PC-9 (cell line): ENCODE measurements around the gene HOXA9. TPM values are rescaled to one million over a fixed set of nuclear protein-coding genes. Genes with fewer than 3 reads are reported as not detected.

Source experiments
- BruUV-seq: library from RNA; stranded (reverse); fragments of 400-500 nt; replicated peaks from 2 replicates; lab custom pipeline; 2021; lab: Mats Ljungman, UMichigan
- CTCF ChIA-PET: fragments of 300-600 bp; sonication (Branson Sonifier 250); formaldehyde crosslinking; loops from one replicate; lab custom pipeline; 2022; ENCODE audit warnings: antibody characterized with exemption; lab: Charles Lee
- POLR2A ChIA-PET: fragments of 300-600 bp; sonication (Branson Sonifier 250); formaldehyde crosslinking; loops from one replicate; lab custom pipeline; 2022; ENCODE audit warnings: antibody characterized with exemption; ENCODE audit not compliant: unreplicated experiment; lab: Charles Lee
- DNase-seq, 2 experiments: peaks; one replicate each; pipeline versions ENCODE4 v3.0.0 to v3.0.0-alpha.2; 2015 to 2022; ENCODE audit warnings: mixed read lengths in 1 of 2
- H2AFZ ChIP-seq: fragments of 200-600 bp; sonication (generic); 2 replicates; pipeline ENCODE4 v1.8.1; 2017; ENCODE audit warnings: antibody characterized with exemption
- H3F3A ChIP-seq: fragments of 200-600 bp; sonication (generic); 2 replicates; pipeline ENCODE4 v1.8.1; 2017; ENCODE audit warnings: antibody characterized with exemption, mild to moderate bottlenecking, low read depth; ENCODE audit not compliant: insufficient read depth
- H3K27ac ChIP-seq: fragments of 200-600 bp; sonication (generic); 2 replicates; pipeline ENCODE4 v1.6.1; 2016; ENCODE audit warnings: mixed run types
- H3K27me3 ChIP-seq: fragments of 200-600 bp; sonication (generic); 2 replicates; pipeline ENCODE4 v1.6.1; 2016; ENCODE audit warnings: low read depth, mixed run types; ENCODE audit not compliant: insufficient read depth
- H3K36me3 ChIP-seq: fragments of 200-600 bp; sonication (generic); 2 replicates; pipeline ENCODE4 v1.6.1; 2016; ENCODE audit warnings: low read depth, mixed run types
- H3K4me1 ChIP-seq: fragments of 200-600 bp; sonication (generic); replicated peaks from 2 replicates; pipeline ENCODE4 v1.6.1; 2016; ENCODE audit warnings: mixed run types; ENCODE audit not compliant: insufficient read depth
- H3K4me2 ChIP-seq: fragments of 200-600 bp; sonication (generic); 2 replicates; pipeline ENCODE4 v1.6.1; 2017; ENCODE audit warnings: mixed run types
- H3K4me3 ChIP-seq: fragments of 200-600 bp; sonication (generic); 2 replicates; pipeline ENCODE4 v1.6.1; 2016; ENCODE audit warnings: mixed run types
- H3K79me2 ChIP-seq: fragments of 200-600 bp; sonication (generic); 2 replicates; pipeline ENCODE4 v1.6.1; 2017; ENCODE audit warnings: low read depth, mixed run types
- H3K9me2 ChIP-seq: fragments of 200-600 bp; sonication (generic); 2 replicates; pipeline ENCODE4 v1.8.1; 2017; ENCODE audit warnings: mild to moderate bottlenecking; ENCODE audit not compliant: insufficient read depth
- H3K9me3 ChIP-seq: fragments of 200-600 bp; sonication (generic); 2 replicates; pipeline ENCODE4 v1.8.1; 2016; ENCODE audit warnings: low read depth; ENCODE audit not compliant: insufficient read depth
- H4K20me1 ChIP-seq: fragments of 200-600 bp; sonication (generic); 2 replicates; pipeline ENCODE4 v1.8.1; 2017; ENCODE audit not compliant: insufficient read depth
- EZH2 ChIP-seq: fragments of 200-600 bp; sonication (generic); IDR thresholded peaks from 2 replicates; pipeline ENCODE4 v1.8.0; 2017; ENCODE audit warnings: antibody characterized with exemption, low read depth
- intact Hi-C: fragments of 100-400 bp; cut with micrococcal nuclease; formaldehyde crosslinking; loops from one replicate; pipeline ENCODE4 v1.10.0; 2022; ENCODE audit not compliant: unreplicated experiment
- total RNA-seq: library from RNA; stranded (reverse); gene quantifications from 2 replicates; pipeline ENCODE4 v1.2.3, GENCODE V29; 2021
- TF ChIP-seq, protein P1 (sequence below): fragments of 200-600 bp; sonication (generic); conservative IDR thresholded peaks from 2 replicates; pipeline ENCODE4 v1.6.1; 2017; ENCODE audit warnings: mixed run types, antibody characterized with exemption, mild to moderate bottlenecking, moderate library complexity

HOXA9 gene
- total RNA-seq, 1 experiment from 2014 or later, result 2.5 TPM

DNA sequence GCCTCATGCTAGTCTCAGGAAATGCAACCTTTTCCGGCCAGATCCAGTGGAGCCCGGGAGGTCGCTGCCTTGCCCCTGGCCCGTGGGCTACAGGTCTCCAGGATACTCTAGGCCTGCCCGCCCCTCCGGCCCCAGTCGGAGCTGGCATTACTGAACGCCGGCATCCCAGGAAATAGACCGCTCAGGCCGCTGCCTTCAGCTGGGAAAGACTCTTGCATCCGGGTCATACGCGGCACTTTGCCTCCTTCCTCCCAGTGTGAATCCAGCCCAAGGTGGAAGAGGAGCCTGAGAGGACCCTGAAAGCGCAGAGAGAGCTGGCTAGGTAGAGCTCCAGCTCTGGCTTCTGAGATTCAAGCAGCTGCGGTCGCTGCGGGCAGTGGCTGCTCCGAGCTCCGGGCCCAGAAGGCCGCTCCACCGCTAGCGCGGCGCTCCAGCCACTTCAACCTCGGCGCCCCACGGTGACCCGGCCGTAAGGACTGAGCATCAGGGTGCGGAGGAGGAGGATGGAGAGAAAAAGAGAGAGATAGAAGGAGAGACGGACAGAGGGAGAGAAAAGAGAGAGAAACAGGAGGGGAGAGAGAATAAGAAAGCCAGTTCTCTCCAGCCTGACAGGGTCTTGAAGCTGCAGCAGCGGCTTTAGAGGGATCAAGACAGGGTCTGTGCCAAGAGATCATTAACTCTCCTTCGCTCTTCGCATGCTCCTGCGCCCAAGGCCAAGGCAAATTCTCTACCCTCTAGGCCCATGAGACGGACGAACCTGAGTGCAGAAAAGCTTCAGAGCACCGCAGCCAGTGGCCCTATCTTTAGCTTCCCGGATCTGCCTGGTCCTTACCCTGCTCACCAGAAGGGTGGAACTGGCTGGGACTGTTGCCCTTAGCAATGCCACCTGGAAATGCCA is 10.5 kb upstream of the HOXA9 start:
- Histone ChIP-seq H3K79me2 (no peaks in the 10 kb centered on the region), H3K27me3 (no peaks in the 10 kb centered on the region), H3K36me3 (no peaks in the 10 kb centered on the region), H4K20me1 (no peaks in the 10 kb centered on the region), H3K4me1 (peaks cover 3% of the 10 kb centered on the region), H2AFZ (no peak overlapping the region), H3F3A (peaks cover 12% of the 10 kb centered on the region; the same call in 1 of the 2 replicates), H3K9me3 (no peaks in the 10 kb centered on the region), H3K4me2 (no peak overlapping the region), H3K9me2 (no peaks in the 10 kb centered on the region), H3K27ac (no peak overlapping the region), H3K4me3 (no peak overlapping the region)
- CTCF ChIA-PET, result interaction anchor here (0.5 to 1.0 kb wide), 4 partner anchors 20 to 494 kb away, joined by 3 to 8 read pairs (median 3); no protein-coding TSS in a partner anchor
- intact Hi-C loops, result no loop called here
- POLR2A ChIA-PET, result no interaction called here
- TF ChIP-seq, protein P1, sequence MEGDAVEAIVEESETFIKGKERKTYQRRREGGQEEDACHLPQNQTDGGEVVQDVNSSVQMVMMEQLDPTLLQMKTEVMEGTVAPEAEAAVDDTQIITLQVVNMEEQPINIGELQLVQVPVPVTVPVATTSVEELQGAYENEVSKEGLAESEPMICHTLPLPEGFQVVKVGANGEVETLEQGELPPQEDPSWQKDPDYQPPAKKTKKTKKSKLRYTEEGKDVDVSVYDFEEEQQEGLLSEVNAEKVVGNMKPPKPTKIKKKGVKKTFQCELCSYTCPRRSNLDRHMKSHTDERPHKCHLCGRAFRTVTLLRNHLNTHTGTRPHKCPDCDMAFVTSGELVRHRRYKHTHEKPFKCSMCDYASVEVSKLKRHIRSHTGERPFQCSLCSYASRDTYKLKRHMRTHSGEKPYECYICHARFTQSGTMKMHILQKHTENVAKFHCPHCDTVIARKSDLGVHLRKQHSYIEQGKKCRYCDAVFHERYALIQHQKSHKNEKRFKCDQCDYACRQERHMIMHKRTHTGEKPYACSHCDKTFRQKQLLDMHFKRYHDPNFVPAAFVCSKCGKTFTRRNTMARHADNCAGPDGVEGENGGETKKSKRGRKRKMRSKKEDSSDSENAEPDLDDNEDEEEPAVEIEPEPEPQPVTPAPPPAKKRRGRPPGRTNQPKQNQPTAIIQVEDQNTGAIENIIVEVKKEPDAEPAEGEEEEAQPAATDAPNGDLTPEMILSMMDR, result no peak
- no peak for TF ChIP-seq EZH2
- no peak for DNase-seq
- no TSS peak for BruUV-seq

DNA sequence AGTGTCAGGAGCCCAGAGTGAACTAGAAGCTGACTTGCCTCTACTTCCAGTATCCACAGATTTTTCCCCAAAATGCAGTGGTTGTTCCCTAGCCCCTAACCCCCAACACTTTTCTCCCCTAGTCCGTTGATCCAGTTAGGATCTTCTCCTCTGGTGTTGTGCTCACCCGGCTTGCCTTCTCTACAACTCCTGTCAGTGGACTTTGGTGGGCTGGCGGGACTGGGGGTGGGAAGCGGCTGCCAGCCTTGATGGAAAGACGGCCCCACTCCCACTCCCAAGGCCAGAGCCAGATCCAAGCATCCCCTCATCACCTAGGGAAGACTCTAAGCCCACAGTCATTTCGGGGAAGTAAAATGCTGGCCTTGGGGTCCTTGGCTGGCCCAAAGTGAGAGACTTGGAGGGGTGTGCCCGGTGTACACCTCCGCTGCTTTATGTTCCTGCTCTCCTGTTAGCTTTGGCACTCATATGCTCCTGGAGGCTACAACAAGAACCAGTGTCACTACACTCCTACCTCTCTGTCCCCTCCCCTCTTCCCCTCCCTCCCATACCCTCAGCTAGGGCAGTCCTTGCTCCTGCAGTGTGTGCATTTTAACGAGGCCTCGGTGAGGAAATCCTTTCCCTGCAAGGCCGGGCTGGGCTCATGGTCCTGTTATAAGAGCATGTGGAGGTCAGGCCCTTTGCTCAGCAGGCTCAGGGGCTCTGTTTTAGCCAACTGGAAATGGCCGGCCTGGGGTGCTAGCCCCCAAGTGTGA is 9.7 kb upstream of the HOXA9 start:
- H3K4me2 ChIP-seq, result no peak overlapping the region
- no peaks in the 10 kb centered on the region for H3K27me3 ChIP-seq
- H3K4me1 ChIP-seq, result peaks cover 12% of the 10 kb centered on the region
- peaks cover 18% of the 10 kb centered on the region; the same call in 1 of the 2 replicates for H3F3A ChIP-seq
- CTCF ChIA-PET, result interaction anchor here (0.6 kb wide), 1 partner anchor 55 kb away, joined by 3 read pairs; no protein-coding TSS in a partner anchor
- no peak for DNase-seq
- no peaks in the 10 kb centered on the region for H3K9me2 ChIP-seq
- H3K79me2 ChIP-seq, result no peaks in the 10 kb centered on the region
- H3K27ac ChIP-seq, result no peak overlapping the region
- no peaks in the 10 kb centered on the region for H3K36me3 ChIP-seq
- no peaks in the 10 kb centered on the region for H3K9me3 ChIP-seq
- H4K20me1 ChIP-seq, result no peaks in the 10 kb centered on the region
- no peak overlapping the region for H2AFZ ChIP-seq
- TF ChIP-seq, protein P1, result no peak
- TF ChIP-seq EZH2, result no peak
- BruUV-seq, result no TSS peak
- no peak overlapping the region for H3K4me3 ChIP-seq
- POLR2A ChIA-PET, result no interaction called here
- intact Hi-C loops, result no loop called here
